ENCODE data around the gene IRAK2.
"Not testable (repeated sequence)": the region's sequence is repeated elsewhere in the genome, so short reads cannot be mapped to it uniquely, and the experiment has no call there.

Gene IRAK2

DNA sequence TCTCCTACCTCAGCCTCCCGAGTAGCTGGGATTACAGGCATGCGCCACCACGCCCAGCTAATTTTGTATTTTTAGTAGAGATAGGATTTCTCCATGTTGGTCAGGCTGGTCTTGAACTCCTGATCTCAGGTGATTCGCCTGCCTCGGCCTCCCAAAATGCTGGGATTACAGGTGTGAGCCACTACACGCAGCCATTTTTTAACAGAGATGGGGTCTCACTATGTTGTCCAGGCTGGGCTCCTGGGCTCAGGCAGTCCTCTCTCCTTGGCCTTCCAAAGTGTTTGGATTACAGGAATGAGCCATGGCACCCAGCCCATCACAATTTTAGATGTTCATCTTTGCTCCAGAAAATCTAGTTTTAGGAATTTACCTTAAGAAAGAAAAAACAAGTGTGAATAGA is 6.2 kb upstream of the IRAK2 start:
- DNase-seq (ENCODE audit: low spot score) = not testable (repeated sequence)

DNA sequence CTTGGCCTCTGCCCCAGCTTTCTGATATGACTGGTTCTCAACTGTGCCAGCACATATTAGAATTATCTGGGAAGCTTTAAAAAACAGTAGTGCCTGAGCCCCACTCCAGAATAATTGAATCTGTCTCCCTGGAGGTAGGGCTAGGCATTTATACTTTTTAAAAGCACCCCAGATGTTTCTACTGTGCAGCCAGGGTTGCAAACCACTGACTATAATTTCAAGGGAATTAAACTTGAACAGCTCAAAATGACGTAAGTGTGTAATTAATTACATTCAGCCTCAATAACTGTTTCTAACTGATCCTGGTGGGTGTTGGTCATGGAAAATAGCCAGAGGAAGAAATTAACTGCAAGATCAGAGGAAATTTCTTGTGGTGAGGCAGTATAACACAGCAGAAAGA is 4.4 kb upstream of the IRAK2 start:
- no peak for DNase-seq (ENCODE audit: low spot score)

DNA sequence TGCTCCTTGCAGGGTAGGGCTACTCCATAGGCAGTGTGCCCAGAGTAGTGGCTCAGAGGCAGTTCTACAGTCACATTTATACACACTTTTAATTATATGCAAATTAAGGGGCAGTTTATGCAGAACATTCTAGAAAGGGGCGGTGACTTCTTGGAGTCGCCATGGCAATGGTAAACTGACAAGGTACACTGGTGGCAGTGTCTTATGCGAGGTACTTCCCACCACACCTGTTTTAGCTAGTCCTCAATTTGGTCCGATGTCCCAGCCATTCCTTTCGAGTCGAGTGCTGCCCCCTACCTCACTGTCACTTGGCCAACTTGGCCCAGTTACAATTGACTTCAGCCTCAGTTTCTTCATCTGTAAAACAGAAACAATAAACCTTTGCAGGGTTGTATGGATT is 3.8 kb upstream of the IRAK2 start:
- DNase-seq (ENCODE audit: low spot score) = no peak

DNA sequence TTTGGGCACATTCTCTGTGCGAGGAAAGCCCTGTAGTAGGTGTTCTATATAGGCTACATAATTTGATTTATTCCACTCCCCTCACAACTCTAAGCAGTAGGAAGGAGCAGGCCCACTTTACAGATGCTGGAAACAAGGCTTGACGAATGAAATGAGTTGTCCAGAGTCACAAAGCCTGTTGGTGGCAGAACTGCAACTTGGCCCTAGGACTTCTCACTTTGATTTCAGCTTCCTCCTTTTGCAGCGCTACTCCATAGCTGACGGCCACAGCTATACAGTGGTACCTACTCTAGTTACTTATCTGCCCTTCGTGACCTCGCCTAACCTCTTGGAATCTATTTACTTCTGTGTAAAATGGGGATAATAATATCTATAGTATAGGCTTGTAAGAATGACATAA is 2.5 kb upstream of the IRAK2 start:
- DNase-seq (ENCODE audit: low spot score) = no peak

DNA sequence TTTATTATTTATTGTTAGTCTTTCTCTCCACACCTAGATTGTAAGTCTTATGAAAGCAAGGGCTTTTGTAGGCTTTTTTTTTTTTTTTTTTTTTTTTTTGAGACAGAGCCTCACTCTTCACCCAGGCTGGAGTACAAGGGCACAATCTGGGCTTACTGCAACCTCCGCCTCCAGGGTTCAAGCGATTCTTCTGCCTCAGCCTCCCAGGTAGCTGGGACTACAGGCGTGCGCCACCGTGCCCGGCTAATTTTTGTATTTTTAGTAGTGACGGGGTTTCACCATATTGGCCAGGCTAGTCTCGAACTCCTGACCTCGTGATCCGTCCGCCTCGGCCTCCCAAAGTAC is 546 bp upstream of the IRAK2 start:
- not testable (repeated sequence) for DNase-seq (ENCODE audit: low spot score)

DNA sequence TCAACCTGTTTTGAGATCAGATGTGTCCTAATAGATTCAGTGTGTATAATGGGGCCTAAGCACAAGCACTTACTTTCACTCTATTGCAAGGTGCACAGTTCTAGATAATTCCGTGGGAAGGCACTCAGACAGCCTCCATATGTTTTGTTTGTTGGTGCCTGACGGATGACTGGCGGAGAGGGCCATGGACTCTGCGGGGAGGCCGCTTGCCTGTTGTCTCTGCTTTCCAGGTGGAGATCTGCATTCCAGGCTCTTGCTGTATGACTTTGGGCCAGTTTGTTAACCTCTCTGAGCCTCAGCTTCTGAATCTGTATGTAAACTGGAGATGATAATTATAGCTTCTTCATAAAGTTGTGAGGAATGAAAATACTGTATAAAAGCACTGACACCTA is 1.5 kb downstream of the IRAK2 start:
- DNase-seq (ENCODE audit: low spot score) = no peak

DNA sequence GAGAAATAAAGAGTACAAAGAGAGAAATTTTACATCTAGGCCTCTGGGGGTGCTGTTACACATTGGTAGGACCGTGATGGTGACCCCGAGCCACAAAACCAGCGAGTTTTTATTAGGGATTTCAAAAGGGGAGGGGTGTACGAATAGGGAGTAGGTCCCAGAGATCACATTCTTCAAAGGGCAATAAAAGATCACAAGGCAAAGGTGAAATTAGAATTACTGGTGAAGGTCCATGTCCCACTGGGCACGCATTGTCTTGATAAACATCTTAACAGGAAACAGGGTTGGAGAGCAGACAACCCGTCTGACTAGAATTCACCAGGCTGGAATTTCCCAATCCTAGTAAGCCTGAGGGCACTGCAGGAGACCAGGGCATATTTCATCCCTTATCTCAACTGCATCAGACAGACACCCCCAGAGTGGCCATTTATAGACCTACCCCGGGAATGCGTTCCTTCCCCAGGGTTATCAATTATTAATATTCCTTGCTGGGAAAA is 4.3 kb downstream of the IRAK2 start:
- DNase-seq (ENCODE audit: low spot score) = no peak

DNA sequence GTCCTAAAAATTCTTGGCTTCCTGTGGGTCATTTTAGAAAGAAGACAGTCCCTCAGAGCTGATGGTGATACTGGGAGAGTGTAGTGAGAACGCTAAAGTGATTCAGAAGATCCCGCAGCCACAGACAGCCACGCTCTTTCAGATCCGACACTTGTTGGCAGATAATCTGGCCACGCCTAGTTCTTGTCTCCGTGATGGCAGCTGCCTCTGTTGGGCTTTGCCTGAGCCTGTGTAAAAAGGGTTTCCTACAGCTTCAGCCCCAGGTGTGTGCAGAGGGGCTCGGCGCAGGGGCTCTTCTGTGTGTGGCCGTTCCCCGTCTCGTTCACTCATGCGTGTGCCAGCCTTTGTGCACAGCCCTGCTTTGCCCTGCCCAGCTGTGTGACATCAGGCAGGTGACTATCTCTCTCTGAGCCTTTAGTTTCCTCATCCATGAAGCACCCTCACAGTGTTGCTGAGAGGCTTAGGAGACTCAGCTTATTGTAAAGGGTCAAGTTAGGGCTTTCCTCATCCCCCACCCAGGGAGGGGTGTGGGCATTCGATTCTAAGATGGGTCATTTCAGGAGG is 6.3 kb downstream of the IRAK2 start:
- no peak for DNase-seq (ENCODE audit: low spot score)

DNA sequence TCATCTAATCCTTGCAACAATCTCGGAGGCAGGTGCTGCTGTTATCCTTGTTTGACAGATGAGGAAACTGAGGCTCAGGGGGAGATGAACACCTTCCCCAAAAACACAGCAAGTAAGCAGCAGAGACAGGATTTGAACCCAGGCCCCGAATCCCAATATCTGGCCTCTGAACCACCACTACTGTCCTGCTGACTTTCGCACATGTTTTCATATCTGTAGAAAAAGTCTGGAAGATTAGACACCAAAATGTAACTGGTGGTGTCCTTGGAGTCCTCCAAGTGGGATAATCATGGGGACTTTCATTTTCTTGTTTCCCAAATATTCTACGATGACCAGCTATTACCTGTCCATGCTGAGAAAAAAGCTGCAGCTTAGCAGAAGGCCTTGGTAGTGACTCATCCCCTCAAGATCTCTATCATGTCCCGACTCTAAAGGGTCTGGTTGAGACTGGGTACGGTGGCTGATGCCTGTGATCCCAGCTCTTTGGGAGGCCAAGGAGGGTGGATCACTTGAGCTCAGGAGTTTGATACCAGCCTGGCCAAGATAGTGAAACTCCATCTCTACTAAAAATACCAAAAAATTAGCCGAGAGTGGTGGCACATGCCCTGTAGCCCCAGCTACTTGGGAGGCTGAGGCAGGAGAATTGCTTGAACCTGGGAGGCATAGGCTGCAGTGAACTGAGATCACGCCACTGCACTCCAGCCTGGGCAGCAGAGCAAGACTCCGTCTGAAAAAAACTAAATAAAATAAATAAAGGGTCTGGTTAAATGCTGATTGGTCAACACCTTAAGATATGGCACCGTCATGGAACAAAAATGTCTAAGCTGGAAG is 8.6 kb downstream of the IRAK2 start:
- no peak for DNase-seq (ENCODE audit: low spot score)

DNA sequence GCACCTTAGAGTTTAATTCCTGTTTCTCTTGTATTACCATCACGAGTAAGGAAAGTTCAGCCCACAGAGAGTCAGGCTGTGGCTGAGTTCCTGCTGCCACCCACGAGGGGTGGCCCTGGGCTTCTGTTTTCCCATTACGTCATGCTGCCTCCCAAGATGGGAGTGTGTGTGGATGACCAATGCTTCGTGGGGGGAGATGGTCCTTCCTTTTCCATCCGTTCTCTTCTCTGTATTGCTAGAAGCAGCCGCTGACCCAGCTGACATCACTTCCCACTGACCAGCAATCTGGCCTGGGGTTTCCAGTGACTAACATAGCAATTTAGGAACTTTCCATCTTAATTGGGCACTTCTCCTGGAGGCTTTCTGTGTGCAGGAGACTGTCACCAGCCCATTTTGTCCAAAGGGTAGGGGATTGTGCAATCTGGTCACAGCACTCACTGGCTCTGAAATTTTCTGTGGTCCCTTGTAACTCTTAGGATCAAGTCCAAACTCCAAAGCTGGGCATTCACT is 9.3 kb downstream of the IRAK2 start:
- peak; percentile 71 for DNase-seq (ENCODE audit: low spot score)

DNA sequence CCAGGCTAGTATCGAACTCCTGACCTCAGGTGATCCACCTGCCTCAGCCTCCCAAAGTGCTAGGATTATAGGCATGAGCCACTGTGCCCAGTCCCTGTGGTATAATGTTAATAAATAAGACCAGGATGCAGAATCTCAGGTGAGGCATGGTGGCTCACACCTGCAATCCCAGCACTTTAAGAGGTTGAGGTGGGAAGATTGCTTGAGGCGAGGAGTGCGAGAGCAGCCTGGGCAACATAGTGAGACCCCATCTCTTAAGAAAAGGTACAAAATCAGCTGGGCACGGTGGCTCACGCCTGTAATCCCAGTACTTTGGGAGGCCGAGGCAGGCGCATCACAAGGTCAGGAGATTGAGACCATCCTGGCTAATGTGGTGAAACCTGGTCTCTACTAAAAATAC is 10.6 kb downstream of the IRAK2 start:
- DNase-seq (ENCODE audit: low spot score) = not testable (repeated sequence)

DNA sequence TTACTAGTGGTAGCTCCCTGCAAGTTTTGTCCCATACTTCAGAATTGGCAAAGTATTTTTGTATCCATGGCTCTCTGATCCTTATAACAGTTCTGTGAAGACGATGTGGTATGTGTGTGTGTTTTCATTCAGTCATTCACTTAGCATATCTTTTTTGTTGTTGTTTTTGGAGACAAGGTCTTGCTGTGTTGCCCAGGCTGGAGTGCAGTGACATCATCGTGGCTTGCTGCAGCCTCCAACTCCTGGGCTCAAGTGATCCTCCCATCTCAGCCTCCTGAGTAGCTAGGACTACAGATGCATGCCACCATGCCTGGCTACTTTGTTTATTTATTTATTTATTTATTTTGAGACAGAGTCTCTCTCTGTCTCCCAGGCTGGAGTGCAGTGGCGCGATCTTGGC is 11.4 kb downstream of the IRAK2 start:
- not testable (repeated sequence) for DNase-seq (ENCODE audit: low spot score)

DNA sequence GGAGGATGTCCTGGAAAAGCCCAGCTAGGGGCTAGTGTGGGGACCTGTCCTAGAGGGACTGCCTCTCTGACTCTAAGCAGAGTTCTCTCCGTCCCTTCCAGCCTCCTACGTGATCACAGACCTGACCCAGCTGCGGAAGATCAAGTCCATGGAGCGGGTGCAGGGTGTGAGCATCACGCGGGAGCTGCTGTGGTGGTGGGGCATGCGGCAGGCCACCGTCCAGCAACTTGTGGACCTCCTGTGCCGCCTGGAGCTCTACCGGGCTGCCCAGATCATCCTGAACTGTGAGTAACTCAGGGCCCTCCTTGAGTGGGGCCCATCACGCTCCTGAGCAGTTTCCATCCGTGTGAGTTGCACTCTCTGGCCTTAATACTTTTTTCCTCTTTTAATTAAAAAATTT is 13.0 kb downstream of the IRAK2 start:
- DNase-seq (ENCODE audit: low spot score) = no peak

DNA sequence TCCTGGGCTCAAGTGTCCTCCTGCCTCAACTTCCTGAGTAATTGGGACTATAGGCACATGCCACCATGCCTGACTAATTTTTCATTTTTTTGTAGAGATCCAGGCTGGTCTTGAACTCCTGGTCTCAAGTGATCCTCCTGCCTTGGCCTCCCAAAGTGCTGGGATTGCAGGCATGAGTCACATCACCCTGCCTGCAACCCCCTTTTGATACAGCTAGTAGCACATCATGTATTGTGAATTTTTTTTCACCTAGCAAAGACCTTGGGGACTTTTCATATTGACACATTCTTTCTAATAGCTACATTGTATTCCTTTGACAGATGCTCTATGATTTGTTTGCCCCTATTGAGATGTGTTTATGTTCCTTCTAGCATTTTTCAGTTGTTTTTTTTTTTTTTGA is 14.2 kb downstream of the IRAK2 start:
- DNase-seq (ENCODE audit: low spot score) = no peak

DNA sequence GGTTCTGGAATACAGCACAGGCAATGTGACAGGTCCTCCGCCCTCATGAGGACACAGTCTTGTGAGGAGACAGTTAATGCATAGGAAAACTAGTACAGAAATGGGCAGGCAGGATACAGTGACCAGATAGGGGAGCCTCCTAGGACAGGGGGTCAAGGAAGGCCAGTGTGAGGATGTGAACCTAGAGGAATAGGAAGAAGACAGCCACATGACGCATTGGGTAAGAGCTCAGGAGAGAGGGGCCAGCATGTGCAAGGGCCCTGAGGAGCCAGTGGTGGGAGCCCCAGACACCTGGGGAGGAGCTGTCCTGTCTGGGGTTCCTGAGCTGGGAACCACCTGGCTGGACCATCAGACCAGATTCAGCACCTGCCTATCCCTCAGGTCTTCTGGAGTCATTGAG is 15.6 kb downstream of the IRAK2 start:
- no peak for DNase-seq (ENCODE audit: low spot score)

DNA sequence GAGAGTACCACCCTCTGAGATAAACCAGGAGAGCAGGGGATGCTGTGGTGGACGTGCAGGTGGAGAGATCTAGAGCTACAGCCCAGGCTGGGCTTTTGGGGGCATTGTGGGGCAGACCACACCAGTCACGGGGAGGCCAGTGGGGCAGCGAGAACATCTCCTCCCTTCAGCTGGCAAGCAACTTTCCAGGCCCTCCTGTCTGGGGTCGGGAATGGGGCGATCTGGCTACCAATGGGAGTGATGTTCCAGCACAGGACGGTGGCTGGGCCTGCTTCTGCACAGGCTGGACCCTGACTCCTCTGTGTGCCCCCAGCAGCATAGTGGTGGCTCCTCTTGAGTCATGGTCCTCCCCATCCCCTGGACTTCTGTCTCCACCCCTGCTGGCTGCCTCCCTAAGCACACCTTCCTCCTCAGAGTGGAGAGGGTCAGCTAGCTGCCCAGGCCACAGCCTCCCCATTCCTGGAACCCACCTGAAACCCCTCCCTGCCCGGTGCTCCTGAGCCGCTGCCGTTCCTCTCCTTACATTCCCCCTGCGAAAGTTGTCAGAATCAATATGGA is 16.1 kb downstream of the IRAK2 start:
- DNase-seq (ENCODE audit: low spot score) = no peak

DNA sequence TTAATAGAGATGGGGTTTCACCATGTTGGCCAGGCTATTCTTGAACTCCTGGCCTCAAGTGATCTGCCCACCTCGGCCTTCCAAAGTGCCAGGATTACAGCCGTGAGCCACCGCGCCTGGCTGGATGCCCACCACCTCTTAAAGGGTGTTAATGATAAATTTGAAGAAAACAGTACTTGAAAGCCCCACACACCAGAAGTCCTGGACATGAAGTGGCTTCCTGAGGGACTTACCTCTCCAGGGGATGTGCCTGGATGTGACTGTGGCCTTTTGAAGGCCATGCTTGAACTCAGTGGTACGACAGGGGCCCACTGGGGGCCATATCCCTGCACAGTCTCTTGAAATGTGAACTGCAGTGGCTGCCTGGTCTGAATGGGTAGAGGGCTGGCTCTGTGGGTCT is 18.2 kb downstream of the IRAK2 start:
- no peak for DNase-seq (ENCODE audit: low spot score)

DNA sequence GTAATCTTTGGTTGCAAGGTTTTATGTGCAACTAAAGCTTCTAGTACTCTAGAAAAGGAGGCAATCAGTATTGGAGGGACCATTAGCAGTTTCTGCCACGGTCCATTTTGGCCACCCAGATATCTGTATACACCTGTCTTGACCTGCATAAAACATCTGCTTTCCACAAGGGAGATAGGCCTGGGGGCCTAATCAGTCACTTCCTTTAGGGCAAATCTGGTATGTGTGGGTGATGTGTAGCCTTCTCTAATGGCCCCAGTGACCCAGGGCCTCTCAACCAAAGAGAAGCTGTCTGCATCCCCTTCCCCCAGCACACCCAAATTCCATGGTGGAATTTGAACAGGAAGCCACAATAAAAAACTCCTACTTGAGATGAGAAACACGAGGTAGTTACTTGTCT is 19.5 kb downstream of the IRAK2 start:
- DNase-seq (ENCODE audit: low spot score) = no peak

DNA sequence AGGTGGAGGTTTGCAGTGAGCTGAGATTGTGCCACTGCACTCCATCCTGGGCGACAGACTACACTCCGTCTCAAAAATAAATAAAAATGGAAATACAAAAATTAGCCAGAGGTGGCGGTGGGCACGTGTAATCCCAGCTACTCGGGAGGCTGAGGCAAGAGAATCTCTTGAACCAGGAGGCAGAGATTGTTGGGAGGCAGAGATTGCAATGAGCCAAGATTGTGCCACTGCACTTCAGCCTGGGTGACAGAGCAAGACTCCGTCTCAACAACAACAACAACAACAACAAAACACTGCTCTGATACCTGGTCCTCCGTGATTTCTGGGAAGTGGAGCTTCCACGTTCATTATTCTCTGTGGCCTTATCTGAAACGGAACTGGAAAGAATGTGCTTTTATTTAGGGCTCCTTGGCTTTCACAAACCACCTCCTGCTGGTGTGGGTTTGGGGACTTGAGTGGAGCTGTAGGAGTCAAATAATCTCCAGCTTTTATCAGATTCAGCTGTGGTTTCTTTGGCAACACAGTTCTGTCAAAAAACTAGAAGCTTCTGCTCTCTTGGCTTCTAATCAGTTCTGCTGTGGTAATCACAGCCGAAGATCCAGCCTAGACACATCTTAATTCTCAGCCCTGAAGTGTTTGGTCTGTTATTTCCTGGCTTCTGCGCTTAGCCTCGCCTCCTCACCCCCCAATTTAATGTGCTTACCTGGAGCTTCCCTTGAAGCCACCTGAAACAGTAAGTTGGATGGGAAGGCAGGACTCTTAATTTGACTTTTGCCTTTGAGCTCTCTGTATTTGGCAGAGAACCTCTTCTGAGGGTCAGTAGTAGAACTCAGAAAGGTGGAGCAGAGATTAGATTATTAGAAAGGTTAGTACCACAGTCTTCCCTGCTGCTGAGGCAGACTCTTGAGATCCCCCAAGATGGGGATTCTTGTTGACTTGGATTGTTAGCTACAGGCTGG is 21.4 kb downstream of the IRAK2 start:
- no peak for DNase-seq (ENCODE audit: low spot score)

DNA sequence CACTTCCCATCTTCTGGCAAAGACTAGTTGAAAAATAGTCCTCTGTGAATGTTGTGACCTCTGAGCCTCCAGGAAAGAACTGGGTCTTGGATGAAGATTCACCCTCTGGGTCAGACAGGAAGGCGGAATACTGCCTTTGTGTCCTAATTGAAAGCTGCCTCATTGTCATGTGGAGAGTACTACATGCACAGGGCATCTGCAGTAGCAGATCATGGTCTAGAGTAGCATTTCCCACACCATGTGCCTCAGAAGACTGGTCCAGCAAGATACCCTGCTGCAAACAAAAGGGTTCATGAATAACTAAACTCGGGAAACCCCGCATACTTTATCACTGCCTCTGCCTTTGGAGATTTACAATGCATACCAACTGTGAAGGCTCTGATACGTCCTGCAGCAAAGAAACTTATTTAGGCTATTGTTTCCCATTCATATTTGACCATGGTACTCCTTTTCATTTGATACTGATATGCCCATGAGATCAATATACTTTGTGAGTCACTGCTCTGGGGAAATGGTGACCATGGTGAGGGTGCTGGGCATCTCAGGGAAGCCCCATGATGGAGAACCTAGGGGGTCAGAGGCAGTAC is 22.7 kb downstream of the IRAK2 start:
- DNase-seq (ENCODE audit: low spot score) = no peak

DNA sequence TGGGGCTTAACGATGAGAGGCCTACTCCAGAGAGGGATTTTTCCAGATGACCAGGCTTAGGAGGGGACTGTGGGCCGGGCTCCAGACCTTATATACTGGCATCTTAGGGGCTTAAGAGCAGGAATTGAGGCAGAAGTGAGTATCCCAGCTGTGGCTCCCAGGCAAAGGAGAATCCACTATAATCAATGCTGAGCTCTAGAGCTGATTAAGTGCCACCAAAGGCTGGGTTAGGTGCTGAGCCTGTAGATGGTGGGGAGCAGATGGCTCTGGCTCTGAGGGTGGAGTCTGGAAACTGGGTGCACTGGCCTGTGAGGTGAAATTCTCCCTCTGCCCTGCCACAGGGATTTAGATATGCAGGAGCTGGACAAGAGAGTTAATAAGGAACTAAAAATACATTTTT is 23.2 kb downstream of the IRAK2 start:
- DNase-seq (ENCODE audit: low spot score) = no peak
